Endometrium (tissue), 2 donors: ENCODE measurements around the gene THRAP3.
"Not testable (repeated sequence)": the region's sequence is repeated elsewhere in the genome, so short reads cannot be mapped to it uniquely, and the experiment has no call there.

ENCODE experiments used
- FAIRE-seq: peaks from 2 replicates; lab custom pipeline; 2012; peaks lifted over from hg19 to GRCh38; lab: Jason Lieb, UNC
- donor health status: control.
- donor health status: control.

THRAP3 gene

DNA sequence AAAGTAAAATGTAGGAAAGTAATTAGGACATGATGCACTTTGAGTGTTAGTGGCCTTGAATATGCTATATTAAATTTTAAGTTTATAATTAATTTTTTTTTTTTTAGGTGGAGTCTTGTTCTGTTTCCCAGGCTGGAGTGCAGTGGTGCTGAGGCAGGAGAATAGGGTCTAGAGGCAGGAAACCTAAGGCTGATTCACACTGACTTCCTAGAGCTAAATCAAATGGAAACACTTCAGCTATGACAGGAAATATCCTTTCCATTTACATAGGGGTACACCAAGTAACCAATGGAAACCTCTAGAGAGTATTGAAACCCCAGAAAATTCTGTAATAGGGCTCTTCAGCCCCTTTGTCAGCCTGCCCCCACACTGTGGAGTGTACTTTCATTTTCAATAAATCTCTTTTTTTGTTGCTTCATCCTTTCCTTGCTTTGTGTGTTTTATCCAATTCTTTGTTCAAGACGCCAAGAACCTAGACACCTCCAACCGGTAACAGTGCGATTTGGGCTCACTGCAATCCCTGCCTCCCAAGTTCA is 17.9 kb upstream of the THRAP3 start:
- FAIRE-seq = no peak

DNA sequence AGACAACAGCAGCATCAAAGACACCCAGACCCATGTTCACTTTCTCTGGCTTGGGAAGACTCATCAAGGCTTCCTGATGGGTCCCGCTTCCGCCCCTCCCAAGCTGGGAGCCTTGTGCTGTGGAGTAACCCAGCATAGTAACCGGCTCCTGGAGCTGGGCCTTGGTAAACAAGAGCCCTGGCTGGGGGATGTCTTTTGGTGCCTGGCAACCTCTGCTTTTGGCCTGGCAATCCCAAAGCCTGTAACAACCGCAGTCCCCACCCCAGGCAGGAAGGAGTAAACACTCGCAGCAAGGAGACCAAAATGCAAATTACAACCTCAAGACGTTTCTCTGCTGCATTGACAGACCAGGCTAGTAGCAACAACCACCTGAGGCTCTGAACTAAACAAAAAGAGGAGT is 16.9 kb upstream of the THRAP3 start:
- no peak for FAIRE-seq

DNA sequence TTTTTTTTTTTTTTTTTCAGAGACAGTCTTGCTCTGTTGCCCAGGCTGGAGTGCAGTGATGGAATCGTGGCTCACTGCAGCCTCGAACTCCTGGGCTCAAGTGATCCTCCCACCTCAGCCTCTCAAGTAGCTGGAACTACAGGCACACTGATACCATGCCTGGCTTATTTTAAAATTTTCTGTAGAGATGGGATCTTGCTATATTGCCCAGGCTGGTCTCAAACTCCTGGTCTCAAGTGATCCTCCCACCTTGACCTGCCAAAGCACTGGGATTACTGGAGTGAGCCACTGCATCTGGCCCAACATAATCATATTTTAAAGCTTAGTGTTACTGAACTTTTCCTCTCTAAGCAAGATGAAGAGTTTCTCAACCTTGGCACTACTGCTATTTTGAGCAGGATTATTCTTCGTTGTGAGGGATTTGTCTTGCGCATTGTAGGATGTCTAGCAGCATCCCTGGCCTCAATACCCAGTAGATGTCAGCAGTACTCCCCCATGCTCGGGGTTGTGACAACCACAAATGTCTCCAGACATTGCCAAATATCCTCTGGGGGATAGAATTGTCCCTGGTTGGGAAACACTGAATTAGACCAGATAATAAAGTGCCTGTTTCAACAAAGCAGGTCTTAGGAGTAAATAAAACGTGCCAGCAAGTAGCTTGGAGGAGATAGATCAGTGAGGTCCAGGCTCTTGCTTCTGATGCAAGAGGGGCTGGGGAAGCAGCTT is 15.1 kb upstream of the THRAP3 start:
- no peak for FAIRE-seq

DNA sequence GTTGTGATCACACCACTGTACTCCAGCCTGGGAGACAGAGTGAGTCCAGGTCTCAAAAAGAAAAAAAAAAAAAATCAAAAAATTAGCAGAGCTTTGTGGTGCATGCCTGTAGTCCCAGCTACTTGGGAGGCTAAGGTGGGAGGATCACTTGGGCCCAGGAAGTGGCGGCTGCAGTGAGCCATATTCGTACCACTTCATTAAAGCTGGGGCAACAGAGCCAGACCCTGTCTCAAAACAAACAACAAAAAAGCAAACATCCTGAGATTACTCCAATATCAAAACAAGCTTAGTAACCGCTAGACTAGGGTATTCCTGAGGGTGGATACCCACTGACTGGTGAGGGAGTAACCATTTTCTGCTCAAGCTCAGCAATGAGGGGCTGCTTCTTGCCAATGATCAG is 12.9 kb upstream of the THRAP3 start:
- no peak for FAIRE-seq

DNA sequence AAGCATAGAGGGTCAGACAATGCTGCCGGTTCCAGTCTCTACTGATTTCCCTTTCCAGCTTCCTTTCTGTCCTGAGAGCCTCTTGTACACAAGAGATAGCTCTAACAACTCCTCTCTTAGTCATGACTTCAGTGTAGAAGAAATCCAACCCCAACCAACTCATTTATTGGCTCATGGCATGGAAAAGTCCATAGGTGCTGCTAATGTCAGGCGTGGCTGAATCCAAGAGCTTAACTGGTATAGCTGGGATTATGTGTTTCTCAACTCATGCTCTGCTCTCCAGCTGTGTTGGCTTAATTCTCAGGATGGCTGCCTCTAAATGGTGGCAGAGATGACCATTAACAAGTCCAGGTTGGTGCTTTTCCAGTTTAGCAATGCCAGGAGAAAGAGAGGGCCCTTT is 12.4 kb upstream of the THRAP3 start:
- FAIRE-seq = no peak

DNA sequence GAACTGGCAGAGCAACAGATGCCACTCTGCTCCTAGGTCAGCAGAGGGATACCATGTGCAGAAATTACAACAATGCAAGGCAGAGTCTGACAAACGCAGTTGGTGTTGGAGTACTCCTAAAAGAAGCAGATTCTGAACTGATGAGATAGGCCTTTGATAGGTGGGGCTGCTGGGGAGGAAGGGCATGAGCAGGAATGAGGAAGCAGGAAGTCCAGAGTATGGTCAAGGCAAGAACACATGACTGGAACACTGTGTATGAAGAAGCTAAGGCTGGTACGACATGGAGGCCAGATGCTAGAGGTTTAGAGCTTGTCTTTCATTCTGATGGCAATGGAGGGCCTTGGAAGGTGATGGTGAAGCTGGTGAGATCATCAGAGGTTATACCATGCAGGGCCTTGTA is 11.5 kb upstream of the THRAP3 start:
- no peak for FAIRE-seq

DNA sequence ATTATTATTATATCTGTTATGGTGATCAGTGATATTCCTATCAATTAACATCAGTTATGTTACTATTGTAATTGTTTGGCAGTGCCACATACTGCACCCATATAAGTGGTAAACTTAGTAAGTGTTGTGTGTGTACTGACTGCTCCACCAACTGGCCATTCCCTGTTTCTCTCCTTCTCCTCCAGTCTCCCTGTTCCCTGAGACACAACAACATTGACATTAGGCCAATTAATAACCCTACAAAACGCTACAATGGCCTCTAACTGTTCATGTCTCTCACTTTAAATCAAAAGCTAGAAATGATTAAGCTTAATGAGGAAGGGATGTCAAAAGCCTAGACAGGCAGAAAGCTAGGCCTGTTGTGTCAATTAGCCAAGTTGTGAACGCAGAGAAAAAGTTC is 6.6 kb upstream of the THRAP3 start:
- no peak for FAIRE-seq

DNA sequence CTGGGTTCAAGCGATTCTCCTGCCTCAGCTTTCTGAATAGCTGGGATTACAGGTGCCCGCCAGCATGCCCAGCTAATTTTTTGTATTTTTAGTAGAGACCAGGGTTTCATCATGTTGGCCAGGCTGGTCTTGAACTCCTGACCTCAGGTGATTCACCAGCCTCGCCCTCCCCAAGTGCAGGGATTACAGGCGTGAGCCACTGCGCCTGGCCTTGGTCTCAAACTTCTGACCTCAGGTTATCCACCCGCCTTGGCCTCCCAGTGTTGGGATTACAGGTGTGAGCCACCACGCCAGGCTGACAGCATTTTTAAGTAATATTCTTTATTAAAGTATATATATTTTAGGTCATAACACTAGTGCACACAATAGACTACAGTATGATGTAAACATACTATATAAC is 2.3 kb upstream of the THRAP3 start:
- FAIRE-seq = not testable (repeated sequence)

DNA sequence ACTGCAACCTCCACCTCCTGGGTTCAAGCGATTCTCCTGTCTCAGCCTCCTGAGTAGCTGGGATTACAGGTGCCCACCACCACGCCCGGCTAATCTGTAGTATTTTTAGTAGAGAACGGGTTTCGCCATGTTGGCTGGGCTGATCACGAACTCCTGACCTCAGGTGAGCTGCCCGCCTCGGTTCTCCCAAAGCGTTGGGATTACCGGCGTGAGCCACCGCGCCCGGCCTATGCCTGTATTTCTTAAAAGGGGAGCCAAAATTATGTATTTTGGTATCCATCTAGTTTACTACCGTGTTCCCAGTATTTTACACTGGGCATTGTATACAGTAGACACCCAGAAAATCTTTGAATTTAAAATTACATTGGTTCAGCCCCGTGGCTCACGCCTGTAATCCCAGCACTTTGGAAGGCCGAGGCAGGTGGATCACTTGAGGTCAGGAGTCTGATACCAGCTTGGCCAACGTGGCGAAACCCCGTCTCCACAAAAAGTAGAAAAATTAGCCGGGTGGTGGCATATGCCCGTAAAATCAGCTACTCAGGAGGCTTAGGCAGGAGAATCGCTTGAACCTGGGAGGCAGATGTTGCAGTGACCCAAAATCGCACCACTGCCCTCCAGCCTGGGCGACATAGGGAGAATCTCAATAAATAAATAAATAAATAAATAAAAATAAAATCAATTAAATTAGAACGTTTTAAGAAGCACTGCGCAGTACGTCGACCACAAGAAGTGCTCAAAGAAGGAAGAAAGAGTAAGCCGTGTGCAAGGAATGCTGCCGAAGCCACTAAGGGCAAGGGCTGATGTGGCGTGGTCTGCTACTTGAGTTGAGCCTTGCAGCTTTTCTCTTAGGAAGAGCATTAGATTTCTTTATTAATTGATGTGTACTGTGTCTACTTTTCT is 1.5 kb upstream of the THRAP3 start:
- FAIRE-seq = no peak

DNA sequence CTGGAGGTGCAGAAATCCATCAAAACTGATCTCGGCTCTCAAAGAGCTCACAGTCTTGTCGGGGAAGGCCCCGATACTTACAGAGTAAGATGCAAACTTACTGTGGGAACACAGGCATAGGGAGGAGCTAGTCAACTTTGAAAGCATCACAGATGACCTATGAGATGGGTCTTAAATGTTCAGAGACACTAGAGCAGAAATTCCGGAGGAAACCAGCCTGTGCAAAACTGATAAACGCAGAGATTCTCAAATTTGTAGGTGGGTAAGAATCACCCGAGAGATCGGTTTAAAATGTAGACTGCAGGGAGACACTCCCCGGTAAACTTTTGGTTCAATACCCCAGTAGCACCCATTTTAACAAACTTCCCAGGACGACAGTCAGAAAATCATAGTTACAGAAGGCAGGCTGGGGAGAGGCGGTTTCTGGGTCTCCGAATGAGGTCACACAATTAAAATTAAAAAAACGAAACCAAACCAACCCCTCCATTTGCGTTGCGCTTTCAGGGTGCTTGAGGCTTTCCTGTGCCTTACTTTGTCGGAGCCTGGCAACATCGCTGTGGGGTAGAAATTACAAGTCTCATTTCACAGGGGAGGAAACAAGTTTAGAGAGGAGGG is 755 bp upstream of the THRAP3 start:
- FAIRE-seq = no peak

DNA sequence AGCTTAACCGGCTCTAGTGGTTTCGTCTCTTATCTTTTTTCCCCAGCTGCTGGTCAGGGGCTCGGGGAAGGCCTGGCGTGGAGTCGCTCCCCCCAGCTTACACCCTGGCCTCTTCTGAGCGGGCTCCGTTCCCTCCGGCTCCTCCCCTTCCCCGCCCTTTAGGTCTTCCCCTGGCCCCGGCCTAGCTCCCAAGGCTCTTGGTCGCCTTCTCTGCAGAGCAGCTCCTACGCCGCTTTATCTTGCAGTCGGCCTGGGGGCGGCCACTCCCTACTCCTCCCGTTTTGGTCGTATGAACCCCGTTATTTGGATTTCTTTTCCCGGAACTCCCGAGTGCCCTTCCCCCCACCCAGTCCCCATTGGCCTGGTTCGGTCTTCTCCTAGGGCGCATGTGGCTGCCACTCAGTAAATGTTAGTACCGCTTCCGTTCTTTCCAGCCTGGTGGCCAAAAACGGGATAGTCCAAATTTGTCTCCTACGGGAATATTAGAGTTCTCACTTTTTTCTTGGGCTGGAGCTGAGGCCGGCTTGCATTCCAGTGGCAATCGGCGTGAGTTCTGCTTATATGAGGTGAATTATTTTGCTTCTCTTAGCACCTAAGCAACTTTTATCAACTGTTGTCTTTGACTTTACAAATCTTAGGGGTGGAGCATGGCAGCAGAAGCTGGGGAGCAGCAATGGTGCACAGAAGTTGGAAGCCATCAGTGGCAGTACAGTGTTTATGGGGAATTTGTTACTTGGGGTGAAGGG is 467 bp downstream of the THRAP3 start:
- FAIRE-seq = no peak

DNA sequence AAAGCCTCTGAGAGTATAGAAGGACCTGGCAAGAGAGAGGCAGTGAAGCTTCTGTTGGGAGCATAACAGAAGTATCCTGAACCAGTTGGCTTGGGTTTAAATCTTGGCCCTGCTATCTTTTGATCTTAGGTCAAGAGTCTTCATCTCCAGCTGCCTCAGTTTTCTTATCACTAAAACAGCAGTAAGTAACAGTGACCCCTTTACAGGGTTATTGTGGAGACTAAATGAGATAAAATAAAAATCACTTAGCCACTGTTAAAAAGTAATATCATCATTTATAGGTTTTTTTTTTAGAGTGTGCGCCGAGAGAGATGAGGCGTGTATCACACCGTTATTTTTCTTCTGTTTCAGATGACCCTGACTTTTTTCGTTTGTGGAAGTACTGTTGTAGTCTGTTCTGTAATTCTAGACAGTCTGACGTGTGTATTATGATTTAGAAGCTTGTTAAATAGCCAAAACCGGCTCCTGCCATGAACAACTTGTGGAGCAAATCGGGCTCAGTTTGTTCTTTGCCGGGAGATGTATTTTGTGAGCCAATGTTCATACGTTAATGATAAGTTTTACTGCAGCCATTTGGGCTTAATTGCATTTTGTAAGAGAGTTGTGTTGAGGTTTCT is 1.1 kb downstream of the THRAP3 start:
- no peak for FAIRE-seq

DNA sequence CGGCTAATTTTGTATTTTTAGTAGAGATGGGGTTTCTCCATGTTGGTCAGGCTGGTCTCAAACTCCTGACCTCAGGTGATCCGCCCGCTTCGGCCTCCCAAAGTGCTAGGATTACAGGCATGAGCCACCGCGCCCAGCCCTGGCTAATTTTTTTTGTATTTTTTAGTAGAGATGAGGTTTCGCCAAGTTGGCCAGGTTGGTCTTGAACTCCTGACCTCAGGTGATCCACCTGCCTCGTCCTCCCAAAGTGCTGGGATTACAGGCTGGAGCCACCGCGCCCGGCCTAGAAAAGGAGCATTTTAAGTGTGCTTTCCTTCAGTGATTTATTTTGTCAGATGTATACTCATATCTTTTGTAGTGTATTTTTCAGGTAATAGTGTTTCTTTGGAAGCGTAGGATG is 6.0 kb downstream of the THRAP3 start:
- FAIRE-seq = not testable (repeated sequence)

DNA sequence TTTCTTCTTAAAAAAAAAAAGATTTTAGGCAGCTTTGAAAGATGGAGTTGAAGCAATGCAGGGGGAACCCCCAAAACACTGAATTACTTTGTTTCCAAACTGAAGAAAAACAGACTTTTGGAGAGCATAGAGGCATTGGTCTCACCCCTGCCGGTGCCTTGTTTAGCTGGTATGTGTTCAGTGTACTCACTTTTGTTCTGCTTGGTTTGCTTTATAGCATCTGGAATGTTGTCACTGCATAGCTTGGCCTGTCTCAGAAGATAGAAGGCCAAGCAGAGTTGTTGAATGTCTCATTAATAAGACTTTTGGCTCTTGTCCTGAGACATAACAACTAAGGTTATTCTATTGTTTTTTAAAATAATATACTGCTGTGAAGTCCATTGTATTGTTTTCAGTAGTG is 6.9 kb downstream of the THRAP3 start:
- FAIRE-seq = no peak

DNA sequence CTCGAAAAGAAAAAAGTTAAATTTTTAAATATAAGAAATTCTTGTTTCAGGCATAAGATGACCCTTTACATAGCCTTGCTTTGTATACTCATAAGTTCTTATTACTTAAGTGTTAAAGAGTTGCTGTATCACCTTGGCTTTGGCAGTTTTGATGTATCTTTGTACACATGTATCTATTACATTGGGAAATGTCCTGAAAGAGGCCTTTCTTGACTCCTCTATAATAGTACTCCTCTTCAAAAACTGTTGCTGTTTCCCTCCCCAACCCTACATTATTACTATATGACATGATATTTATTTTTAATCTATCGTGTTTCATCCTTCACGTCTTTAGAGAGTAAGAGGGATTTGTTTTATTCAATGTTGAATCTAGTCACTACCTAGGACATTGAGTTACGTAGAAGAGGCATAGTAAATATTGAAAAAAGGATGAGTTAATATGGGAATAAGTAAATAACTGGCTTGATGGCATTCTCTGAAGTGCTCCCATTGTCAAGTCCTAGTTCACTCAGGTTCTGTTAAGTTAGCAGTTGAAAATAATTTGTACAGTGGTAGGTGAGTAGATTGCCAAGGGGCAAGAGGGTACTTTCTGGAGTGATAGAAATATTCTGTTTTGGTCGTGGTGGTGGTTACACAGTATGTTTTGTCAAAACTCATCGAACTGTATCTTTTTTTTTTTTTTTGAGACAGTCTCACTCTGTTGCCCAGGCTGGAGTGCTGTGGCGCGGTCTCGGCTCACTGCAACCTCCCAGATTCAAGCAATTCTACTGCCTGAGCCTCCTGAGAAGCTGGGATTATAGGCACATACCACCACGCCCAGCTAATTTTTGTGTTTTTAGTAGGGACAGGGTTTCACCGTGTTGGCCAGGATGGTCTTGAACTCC is 8.2 kb downstream of the THRAP3 start:
- FAIRE-seq = no peak

DNA sequence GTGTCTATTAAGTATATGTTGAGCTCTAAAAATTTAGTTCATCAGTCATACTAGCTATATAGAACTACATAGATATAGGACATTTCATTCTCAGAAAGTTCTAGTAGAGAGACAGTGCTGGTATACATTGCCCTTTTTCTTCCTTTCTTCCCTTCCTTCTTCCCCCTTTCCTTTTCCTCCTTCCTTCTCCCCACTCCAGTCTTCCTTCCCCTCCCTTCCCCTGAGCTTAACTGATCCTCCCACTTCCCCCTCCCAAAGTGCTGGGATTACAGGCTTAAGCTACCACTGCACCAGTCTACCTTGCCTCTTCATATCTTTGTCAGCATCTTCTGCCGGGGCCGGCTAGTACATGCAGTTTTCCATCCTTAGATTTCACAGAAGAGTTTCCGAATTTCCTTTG is 12.1 kb downstream of the THRAP3 start:
- FAIRE-seq = no peak

DNA sequence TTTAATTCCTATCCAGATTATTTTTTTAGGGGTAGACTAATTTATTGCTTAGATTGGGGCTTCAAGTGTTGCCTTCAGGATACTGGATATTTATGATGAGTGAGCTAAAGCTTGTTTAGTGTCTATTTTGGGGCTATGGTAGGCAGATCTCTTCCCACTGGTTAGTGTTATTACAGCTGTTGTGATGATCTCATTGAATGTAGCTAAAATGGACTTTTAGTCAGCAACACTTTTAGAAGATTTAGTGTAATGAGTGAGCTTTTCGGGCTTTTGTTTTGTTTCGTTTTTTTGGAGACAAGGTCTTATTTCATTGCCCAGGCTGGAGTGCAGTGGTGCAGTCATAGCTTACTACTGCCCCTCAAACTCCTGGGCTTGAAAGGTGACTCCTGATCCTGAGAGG is 14.2 kb downstream of the THRAP3 start:
- no peak for FAIRE-seq

DNA sequence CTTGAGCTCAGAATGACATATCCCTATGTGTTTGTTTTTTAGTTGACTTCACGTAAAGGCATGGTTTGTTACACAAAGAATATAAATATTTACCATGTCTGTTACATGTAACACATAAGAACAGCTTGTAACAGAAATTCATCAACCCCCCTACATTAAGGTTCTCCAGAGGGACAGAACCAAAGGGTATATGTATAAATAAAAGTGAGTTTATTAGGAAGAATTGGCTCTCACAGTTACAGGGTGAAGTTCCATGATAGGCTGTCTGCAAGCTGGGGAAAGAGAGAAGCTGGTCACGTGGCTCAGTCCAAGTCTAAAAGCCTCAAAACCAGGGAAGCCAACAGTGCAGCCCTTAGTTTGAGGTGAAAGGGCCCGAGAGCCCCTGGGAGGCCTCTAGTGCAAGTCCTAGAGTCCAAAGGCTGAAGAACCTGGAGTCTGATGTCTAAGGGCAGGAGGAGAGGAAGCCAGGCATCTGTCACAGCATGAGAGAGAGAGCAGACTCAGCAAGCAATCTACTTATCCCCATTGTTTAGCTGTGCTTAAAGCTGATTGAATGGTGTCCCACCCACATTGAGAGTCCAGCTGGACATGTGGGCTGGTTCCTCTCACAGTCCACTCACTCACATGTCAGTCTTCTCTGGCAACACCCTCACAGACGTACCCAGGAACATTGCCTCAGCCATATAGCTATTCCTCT is 15.8 kb downstream of the THRAP3 start:
- no peak for FAIRE-seq

DNA sequence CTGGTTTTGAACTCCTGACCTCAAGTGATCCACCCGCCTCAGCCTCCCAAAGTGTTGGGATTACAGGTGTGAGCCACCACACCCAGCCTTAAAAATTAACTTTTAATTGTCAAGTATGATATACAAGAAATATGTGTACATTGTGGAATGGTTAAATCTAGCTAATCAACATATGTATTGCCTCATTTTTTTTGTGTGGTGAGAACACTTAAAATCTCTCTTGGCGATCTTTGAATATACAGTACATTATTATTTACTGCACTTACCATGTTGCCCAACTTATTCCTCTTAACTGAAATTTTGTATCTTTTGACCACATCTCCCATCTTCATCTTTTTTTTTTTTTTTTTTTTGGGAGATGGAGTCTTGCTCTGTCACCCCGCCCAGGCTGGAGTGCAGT is 23.3 kb downstream of the THRAP3 start:
- no peak for FAIRE-seq

DNA sequence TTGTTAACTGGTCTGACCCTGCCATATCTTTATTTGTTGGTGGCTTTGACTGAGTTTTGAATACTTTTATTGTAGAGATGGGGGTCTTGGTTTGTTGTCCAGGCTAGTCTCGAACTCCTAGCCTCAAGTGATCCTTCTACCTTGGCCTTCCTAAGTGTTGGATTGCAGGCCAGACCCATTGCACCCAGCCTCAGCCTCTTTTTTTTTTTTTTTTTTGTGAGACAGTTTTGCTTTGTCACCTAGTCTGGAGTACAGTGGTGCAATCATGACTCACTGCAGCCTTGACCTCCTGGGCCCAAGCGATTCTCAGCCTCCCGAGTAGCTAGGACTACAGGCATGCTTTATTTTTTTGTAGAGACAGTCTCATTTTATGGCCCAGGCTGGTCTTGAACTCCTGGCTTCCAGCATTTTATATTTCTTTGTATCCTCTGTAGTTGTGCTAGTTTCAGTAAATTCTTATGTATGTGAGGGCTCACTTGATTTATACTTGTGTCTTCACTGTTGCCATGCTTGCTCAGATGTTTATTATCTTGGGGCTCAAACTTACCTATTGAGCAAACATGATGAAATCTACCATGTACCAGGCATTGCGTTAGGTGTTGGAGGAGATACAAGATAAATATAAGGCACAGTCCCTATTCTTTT is 24.1 kb downstream of the THRAP3 start:
- FAIRE-seq = no peak
